NOMO-1 (cell line): ENCODE results near the gene ELAVL1.

Experiments used
- DNase-seq, 2 experiments: peaks; one replicate each; lab custom pipeline; 2025; ENCODE audit not compliant: unreplicated experiment in 2 of 2; lab: John Stamatoyannopoulos, UW

ELAVL1 gene

DNA sequence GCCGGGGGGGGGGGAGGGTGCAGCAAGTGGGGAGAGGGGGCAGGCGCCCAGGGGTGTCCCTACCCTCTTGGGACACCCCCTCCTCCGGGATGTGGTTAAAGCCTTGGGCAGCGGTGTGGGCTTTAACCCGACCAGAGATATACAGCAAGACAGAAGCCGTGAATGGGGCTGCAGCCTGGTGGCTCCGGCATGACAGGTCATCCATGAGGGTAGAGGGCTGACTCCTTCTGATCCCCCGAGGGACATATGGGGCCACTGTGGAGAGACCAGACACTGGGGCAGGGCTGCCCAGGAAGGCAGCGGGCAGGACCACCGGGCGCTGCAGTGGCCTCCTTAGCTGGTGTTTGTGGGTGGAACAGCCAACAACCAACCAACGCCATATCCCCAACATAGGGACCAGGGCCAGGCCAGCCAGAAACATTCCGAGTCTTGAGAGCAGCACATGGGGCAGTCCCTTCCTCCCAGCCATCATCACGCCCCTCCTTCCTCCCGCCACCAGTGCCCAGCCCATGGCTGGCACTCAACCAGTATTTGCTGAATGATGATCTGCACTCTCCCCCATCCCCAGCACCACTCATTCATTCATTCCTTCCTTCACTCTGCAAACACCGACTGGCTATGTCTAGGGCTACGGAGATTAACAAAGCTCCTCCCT lies 18.2 kb downstream of the ELAVL1 start:
- no peak for DNase-seq

DNA sequence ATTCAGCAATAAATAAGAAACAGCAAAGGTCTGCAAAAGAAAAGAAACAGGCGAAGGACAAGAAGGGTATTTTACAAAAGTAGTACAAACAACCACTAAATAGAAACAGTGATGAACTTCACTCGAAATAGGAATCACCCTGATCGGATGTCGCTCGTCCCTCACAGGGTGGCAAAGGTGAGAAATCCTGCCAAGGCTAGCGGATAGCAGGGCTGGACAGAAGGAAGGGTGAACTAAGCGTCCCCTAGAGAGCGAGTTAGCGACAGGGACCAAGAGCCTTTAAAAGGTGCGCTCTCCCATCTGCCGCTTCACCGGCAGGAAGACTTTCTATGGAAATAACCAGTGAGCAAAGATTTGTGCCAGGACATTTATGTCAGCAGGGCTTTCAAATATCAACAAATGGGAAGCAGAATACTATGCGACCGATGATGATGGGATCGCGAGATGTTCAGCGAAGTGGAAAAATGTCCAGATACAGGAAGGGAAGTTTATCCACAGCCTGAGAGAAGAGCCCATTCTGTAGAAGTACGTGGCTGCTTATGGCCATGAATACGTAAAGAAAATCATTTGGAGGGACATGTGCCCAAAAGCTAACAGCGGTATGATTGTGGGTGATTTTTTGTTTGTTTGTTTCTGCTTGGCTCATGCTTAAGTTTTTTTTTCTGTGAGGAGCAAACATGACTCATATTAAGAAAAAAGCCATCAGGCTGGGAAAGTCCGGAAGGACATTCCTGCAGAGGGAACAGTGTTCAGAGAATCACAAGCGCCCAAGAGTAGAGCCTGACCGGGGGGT lies 18.9 kb downstream of the ELAVL1 start:
- DNase-seq = no peak

DNA sequence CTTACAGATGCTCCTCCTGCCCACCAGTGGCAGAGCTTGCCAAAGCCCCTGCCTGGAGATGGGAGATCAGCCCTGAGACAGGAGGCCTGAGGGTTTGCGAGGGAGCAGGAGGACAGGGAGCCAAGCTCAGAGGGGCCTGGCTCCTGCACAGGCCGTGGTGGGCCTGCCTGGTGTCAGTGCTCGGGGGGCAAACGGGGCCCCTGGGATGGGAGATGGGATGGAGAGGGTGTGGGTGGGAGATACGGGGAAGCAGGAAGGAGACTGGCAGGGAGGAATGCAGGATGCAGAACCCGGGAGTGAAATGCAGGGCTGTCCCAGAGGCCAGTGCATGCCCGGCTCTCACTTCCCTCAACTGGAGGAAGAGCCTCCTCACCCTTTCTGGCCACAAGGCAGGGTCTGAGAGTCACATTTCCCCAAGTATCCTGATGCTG lies 19.9 kb downstream of the ELAVL1 start:
- no peak for DNase-seq

DNA sequence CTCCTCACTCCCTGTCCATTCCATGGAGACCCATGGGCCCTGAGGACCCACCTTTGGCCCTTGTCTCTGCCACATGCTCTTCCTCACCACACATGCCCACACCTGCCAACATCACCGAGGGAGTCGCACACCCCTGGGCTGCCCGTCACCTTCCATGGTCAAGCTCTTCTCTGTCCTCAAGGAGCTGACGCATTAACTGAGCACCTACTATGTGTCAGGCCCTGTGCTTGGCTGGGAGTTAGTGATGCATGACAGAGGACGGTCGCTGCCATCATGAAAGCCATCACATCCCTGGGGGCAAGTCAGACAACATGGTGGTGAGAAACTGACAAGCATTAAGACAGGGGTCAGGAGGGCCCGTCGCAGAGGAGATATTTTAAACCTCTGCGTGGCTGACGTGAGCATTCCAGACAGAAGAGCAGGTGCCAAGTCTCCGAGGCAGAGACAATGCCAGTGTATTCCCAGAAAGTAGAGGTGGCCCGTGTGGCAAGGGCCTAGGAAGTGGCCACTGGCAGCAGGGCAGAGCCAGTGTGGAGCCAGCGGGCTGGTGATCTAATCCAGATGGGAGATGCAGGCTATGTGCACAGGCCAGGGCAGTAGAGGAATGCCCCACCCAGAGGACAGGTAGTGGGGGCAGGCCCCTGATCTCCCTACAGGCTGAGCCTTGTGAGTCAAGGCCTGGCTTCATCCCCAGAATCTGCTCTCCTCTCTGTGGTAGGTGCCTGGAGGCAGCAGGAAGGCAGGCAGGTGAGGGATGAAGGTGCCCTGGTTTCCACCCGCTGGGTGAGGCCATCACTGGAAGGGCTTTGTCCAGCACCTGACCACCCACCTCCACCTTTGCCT lies 21.2 kb downstream of the ELAVL1 start:
- no peak for DNase-seq

DNA sequence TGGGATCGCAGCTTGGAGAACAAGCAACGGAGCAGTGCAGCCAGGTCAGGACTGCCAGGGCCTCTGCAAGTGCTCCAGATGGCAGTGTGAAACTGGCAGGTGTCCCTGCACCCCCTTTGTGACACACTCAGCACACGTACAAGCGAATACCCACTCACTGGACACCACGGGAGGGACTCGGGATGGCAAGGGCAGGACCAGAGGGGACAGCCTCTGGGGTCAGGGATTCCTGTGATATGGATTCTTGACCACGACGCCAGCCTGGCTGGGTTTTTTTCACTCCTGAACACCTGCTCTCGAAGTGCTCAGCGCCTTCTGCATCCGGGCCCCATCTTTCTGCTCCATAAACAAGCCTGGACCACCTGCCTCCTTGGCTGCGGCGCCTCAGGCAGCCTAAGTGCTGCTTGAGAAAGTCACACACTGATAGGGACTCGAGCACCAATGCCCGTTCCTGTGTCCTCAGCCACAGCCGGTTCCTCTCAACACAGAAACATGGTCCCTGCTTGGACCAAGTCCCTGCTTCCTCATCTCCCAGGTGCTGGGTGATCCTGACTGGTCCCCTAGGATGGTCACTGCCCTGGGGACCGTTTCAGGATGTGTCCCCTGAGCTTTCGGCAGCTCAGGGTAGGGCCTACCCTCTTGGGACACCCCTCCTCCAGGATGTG lies 22.0 kb downstream of the ELAVL1 start:
- DNase-seq = no peak

DNA sequence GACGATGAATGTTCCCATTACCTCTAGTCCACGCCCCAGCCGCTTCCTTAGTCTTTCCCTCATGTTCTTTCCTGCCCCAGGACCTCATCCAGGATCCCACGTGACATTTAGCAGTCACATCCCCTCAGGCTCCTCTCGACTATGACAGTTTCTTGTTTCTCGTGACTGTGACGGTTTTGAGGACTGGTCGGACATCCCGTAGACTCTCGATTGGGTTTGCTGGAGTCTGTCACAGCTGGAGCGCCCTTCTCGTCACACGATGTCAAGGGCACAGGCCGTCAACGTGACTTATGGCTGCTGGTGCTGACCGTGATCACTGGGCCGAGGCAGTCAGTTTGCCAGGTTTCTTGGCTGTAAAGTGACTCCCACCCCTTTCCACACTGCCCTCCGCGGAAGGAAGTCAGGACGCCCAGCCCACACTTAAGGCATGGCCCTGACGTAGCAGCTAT lies 22.8 kb downstream of the ELAVL1 start:
- DNase-seq = no peak

DNA sequence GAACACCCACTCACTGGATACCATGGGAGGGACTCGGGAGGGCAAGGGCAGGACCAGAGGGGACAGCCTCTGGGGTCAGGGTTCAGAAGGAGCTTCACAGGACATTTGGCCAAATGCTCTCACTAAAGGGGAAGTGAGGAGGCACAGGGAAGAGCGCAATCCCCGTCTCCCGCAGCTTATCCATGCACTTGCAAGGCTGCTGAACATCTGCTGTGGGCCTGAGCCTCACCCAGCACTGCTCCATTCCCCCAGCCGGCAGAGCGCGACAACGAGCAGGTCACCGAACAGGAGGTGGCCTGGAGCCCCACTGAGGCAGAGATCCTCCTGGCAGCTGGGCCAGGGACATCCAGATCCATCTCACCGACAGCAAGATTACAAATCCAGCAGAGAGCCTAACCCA lies 23.3 kb downstream of the ELAVL1 start:
- no peak for DNase-seq

DNA sequence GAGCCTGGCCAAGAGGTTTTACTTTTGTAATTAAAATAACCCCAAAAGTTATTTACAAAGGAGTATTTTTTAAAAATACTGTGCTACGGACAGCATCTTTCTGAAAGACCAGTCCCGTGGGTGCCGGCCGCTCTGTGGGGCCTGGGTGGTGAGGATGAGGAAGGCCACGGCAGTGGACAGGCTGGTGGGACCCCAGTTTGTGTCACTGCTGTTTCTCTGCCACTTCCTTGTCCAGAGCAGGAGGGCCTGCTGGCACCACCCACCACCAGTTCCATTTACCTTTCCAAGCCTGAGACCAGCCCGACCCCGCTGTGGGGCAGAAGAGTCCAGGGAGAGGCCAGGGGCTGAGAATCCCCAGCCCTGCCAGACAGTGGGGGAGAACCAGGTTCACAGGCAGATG lies 23.8 kb downstream of the ELAVL1 start:
- DNase-seq = no peak

DNA sequence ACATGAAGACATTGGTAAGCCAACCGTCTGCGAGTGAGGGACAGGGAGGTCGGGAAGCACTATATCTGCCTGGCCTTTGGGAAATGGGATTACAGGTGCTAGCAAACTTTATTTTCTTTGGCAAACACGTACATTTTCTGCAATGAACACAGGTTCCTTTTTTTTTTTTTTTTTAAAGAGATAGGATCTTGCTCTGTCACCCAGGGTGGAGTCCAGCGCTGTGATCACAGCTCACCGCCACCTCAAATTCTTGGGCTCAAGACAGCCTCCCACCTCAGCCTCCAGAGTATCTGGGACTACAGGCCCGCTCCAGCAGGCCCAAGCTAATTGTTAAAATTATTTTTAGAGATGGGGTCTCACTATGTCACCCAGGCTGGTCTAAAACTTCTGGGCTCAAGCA lies 24.2 kb downstream of the ELAVL1 start:
- DNase-seq = no peak

DNA sequence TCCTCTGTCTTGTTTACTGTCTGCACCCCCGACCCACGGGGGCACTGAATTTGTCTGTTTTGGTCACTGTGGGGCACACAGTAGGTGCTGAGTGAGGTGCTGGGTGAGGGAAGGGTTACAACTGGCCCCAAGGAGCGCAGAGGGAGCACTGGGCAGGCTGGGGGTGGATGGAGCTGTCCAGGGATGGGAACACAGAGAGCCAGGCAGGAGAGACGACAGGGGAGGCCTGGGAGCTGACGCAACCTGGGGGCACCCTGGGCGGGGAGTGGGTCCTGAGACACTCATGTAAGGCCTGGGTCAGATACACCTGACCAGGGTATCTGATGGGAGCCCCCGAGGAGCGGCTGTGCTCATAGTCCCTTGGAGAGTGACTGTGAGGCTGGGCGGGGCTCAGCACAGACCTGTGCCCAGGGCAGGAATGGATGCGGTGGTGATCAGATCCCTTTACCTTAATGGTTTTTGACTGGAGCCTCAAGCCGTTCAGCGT lies 24.8 kb downstream of the ELAVL1 start:
- DNase-seq = no peak

DNA sequence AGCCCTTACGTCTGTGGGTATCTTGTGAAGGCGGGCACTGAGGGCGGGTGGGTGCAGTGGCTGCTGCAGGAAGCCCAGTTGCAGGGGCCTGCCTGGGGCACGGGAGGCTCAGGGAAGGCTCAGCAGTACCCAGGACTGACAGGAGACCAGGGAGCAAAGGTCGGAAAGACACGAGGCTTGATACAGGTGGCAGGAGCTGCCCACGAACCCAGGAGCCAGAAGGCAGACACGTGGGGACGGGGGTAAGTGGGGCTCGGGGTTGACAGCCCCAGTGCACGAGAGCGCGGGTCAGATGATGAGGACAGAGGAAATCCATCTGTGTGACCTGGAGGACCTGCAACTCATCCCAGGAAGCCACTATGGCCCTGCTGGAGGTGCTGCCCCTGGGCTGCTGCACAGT lies 25.3 kb downstream of the ELAVL1 start:
- no peak for DNase-seq

DNA sequence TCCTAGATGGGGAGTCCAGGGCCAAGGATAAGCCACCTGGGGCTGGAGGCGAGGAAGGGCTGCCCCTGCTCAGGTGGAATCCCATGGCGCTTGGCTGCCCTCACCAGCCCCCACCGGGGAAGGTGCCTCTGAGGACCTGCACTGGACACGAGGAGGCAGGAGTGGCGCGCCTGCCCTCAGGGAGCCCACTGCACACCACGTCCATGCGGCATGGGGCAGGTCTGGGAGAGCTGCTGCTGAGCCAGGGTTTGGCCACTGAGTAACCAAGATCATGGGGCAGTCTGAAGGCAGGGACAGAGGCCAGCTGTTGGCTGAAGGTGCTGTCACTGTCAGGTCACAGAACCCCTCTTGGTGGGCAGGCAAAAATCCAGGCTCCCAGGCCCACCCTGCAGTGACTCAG lies 25.9 kb downstream of the ELAVL1 start:
- DNase-seq = no peak

DNA sequence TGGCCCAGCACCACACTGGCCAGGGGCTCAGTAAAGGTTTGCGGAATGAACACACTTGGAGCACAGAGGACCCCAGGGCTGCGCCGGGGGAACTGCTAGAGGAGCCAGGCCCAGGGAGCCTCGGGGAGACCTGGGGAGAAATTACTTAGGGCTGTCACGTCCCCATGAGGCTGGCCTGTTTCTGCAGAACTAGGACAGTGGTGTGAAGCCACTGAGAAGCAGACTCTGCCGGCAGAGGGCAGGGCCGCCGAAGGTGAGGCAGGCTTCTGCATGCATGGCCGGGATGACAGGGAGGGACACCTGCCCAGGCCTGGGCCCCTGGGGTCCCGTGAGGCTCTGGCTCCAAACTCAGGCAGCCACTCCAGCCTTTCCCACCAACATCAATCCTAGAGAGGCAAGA lies 26.4 kb downstream of the ELAVL1 start:
- no peak for DNase-seq

DNA sequence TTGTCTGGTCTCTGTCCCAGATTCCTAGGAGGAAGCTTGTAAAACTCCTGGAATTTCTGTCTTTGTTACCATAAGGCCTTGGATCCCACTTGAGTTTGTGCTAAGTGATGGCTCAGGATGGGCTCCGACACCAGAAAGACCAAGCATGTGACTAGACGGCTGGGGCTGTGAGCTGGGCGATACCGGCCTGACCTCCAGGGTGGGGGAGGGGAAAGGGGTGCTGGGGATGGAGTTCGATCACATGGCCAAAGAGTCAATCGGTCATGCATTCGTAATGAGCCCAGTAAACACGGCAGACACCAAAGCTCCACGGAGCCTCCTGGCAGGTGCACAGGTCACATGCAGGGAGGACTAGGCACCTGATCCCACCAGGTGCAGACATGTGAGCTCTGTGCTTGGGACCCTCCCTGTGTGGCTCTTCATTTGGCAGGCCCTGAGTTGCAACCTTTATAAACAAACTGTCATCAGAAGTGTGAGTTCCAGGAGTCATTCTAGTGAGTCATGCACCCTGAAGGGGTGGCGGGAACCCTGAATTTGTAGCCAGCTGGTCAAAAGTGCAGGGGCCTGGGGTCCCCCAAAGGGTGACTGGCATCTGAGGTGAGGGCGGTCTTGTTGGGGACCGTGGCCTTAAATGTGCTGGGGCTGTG lies 27.1 kb downstream of the ELAVL1 start:
- no peak for DNase-seq

DNA sequence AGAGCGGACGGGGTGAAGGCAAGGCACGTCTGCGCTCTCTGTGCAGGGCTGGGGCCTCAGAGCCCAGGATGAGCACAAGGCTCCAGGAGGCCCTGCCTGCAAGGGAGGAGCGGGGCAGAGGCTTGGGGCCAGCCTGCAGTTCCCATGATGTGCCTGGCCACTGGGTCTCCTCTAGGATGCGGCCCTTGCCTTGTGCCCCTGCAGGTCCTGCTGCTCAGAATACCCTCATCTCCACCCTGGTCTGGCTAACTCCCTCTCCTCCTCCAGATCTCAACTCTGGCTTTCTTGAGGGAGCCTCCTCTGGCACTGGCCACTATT lies 27.8 kb downstream of the ELAVL1 start:
- no peak for DNase-seq

DNA sequence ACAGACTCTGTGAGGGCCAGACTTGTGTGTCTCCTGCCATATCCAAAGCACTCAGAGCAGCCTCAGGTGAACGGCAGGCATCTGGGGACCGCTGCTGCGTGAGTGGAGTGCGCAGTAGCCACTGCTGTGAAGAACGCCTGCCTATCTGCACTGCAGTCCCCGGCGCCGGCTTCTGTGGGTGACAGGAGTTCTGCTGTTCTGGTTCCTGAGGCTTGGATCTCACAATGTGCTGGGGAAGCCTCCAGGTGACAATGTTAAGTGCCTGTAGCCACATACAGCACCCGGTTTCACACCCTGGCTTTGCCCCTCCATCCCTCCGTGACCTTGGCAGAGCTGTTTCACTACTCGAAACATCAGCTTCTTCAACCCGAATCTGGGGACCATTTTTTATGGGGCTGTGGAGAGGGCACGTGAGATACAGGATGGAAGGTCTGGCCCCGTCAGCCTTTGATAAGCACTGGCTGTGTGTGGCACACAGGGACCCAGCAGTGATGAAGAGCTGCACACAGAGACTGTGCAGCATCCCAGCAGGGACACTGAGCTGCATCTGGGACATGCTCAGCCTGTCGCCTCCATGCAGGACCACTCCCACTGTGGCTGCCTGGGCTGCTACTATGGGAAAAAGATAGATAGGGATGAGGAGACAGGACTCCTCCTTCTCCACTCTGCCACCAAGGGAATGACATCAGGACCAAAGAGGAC lies 28.3 kb downstream of the ELAVL1 start:
- no peak for DNase-seq

DNA sequence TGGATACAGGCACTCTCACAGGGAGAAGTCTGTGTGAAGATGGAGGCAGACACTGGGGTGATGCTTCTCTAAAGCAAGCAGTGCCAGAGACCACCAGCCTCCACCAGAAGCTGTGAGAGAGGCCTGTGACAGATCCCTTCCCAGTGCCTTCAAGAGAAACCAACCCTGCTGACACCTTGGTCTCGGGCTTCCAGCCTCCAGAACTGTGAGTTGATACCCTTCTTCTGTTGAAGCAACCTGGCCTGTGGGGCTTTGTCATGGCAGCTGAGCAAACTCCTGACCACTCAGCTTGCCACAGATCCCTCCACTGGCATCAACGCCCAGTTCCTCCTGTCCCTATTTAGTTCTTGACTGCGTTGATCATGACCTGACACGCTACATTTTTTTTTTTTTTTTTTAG lies 29.0 kb downstream of the ELAVL1 start:
- no peak for DNase-seq

DNA sequence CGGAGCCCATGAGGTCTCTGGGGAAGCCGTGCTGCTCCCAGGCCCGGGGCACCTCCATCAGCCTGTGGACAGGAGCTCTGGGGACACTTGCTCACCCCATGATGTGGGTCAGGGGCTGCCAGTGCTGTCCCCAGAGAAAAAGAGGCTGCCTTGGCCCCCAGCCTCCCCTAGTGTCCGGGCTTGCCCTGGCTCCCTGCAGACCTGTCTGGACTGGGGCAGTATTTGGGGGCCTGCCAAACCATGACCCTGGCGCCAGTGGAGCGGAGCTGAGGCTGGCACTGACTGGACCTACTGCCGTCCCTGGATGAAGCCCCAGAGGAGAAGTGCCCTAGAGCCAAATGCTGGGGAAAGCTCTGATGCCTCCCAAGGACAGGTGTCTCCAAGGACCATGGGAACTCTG lies 30.4 kb downstream of the ELAVL1 start:
- no peak for DNase-seq

DNA sequence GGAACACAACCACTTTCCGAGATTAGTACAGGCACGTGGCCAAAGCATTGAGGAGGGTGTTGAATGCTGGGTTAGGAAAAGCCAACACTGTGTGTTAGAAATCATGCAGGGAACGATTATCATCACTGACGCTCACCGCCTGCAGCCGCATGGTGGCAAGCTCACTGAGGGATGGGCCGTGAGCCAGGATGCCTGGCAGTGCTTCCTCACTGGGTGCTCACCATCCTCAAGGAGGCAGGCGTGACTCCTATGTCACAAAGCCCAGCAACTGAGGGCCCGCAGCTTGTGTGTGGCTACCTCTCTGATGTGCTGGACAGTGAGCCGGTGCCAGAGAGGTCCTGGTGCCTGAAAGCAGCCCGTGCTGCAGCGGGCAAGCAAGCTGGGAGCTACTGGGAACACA lies 31.6 kb downstream of the ELAVL1 start:
- no peak for DNase-seq
